Measurements from ENCODE around the gene MADD.

MADD gene

GRCh38 chr11:47318166-47318565, 48.2 kb downstream of the MADD start:
- Mint-ChIP-seq H3K36me3 (peaks cover 11% of the 10 kb centered on the region), H3K27ac (no peak overlapping the region), H3K4me1 (no peaks in the 10 kb centered on the region), H3K27me3 (no peaks in the 10 kb centered on the region), H3K4me3 (no peak overlapping the region), H3K9me3 (no peaks in the 10 kb centered on the region)

- H3K4me3 Mint-ChIP-seq: no peak overlapping the region
- H3K27me3 Mint-ChIP-seq: no peaks in the 10 kb centered on the region
- no peaks in the 10 kb centered on the region for H3K9me3 Mint-ChIP-seq
- H3K4me1 Mint-ChIP-seq: no peaks in the 10 kb centered on the region
- H3K36me3 Mint-ChIP-seq: peaks cover 12% of the 10 kb centered on the region
- no peak overlapping the region for H3K27ac Mint-ChIP-seq
Observed at GRCh38 chr11:47324520-47324919, 54.6 kb downstream of the MADD start.

- H3K27me3 Mint-ChIP-seq: no peaks in the 10 kb centered on the region
- no peaks in the 10 kb centered on the region for H3K4me1 Mint-ChIP-seq
- H3K36me3 Mint-ChIP-seq: peaks cover 12% of the 10 kb centered on the region
- peak overlapping the region; percentile 80 for H3K27ac Mint-ChIP-seq
- H3K9me3 Mint-ChIP-seq: no peaks in the 10 kb centered on the region
- H3K4me3 Mint-ChIP-seq: no peak overlapping the region
Observed at GRCh38 chr11:47325271-47326041, 55.5 kb downstream of the MADD start.

- no peaks in the 10 kb centered on the region for H3K9me3 Mint-ChIP-seq
- peak overlapping the region; percentile 19 for H3K27ac Mint-ChIP-seq
- no peak overlapping the region for H3K4me3 Mint-ChIP-seq
- peaks cover 12% of the 10 kb centered on the region for H3K36me3 Mint-ChIP-seq
- no peaks in the 10 kb centered on the region for H3K27me3 Mint-ChIP-seq
- no peaks in the 10 kb centered on the region for H3K4me1 Mint-ChIP-seq
Observed at GRCh38 chr11:47326198-47326597, 56.3 kb downstream of the MADD start.

- H3K27me3 Mint-ChIP-seq: no peaks in the 10 kb centered on the region
- no peaks in the 10 kb centered on the region for H3K4me1 Mint-ChIP-seq
- no peak overlapping the region for H3K27ac Mint-ChIP-seq
- H3K36me3 Mint-ChIP-seq: peaks cover 9% of the 10 kb centered on the region
- no peak overlapping the region for H3K4me3 Mint-ChIP-seq
- H3K9me3 Mint-ChIP-seq: no peaks in the 10 kb centered on the region
Observed at GRCh38 chr11:47327025-47327424, 57.1 kb downstream of the MADD start.

- no peak overlapping the region for H3K4me3 Mint-ChIP-seq
- H3K27ac Mint-ChIP-seq: peak overlapping the region; percentile 55
- H3K9me3 Mint-ChIP-seq: no peaks in the 10 kb centered on the region
- no peaks in the 10 kb centered on the region for H3K27me3 Mint-ChIP-seq
- H3K36me3 Mint-ChIP-seq: peaks cover 9% of the 10 kb centered on the region
- H3K4me1 Mint-ChIP-seq: no peaks in the 10 kb centered on the region
Observed at GRCh38 chr11:47327949-47328348, 58.0 kb downstream of the MADD start.

- Mint-ChIP-seq H3K27ac (no peak overlapping the region), H3K27me3 (no peaks in the 10 kb centered on the region), H3K4me3 (no peak overlapping the region)
Observed at GRCh38 chr11:47328449-47329390, 58.8 kb downstream of the MADD start.

GRCh38 chr11:47329431-47329986, 59.6 kb downstream of the MADD start:
- Mint-ChIP-seq H3K4me3 (no peak overlapping the region), H3K36me3 (peaks cover 9% of the 10 kb centered on the region), H3K9me3 (no peaks in the 10 kb centered on the region), H3K27me3 (no peaks in the 10 kb centered on the region), H3K27ac (no peak overlapping the region), H3K4me1 (no peaks in the 10 kb centered on the region)

More at GRCh38 chr11:47328449-47329390, 58.8 kb downstream of the MADD start:
- Mint-ChIP-seq H3K36me3 (peaks cover 9% of the 10 kb centered on the region), H3K4me1 (no peaks in the 10 kb centered on the region), H3K9me3 (no peaks in the 10 kb centered on the region)

- H3K4me1 Mint-ChIP-seq: no peaks in the 10 kb centered on the region
- no peaks in the 10 kb centered on the region for H3K27me3 Mint-ChIP-seq
- H3K4me3 Mint-ChIP-seq: no peak overlapping the region
- no peaks in the 10 kb centered on the region for H3K9me3 Mint-ChIP-seq
- H3K27ac Mint-ChIP-seq: no peak overlapping the region
- H3K36me3 Mint-ChIP-seq: peaks cover 4% of the 10 kb centered on the region
Observed at GRCh38 chr11:47329987-47330931, 60.3 kb downstream of the MADD start.

- Mint-ChIP-seq H3K27ac (peak overlapping the region; percentile 88), H3K4me1 (no peaks in the 10 kb centered on the region)
Observed at GRCh38 chr11:47331454-47332302, 61.7 kb downstream of the MADD start.

GRCh38 chr11:47332303-47332711, 62.4 kb downstream of the MADD start:
- Mint-ChIP-seq H3K27ac (no peak overlapping the region), H3K27me3 (no peaks in the 10 kb centered on the region), H3K9me3 (no peaks in the 10 kb centered on the region), H3K4me3 (no peak overlapping the region), H3K36me3 (no peaks in the 10 kb centered on the region), H3K4me1 (no peaks in the 10 kb centered on the region)

More at GRCh38 chr11:47331454-47332302, 61.7 kb downstream of the MADD start:
- Mint-ChIP-seq H3K27me3 (no peaks in the 10 kb centered on the region), H3K4me3 (no peak overlapping the region), H3K9me3 (no peaks in the 10 kb centered on the region), H3K36me3 (peaks cover under 1% of the 10 kb centered on the region)

GRCh38 chr11:47332791-47333525, 63.0 kb downstream of the MADD start:
- H3K9me3 Mint-ChIP-seq: no peaks in the 10 kb centered on the region
- H3K27ac Mint-ChIP-seq: no peak overlapping the region
- H3K4me1 Mint-ChIP-seq: no peaks in the 10 kb centered on the region
- no peak overlapping the region for H3K4me3 Mint-ChIP-seq
- H3K27me3 Mint-ChIP-seq: no peaks in the 10 kb centered on the region
- H3K36me3 Mint-ChIP-seq: no peaks in the 10 kb centered on the region

- Mint-ChIP-seq H3K27ac (no peak overlapping the region), H3K9me3 (no peaks in the 10 kb centered on the region), H3K36me3 (no peaks in the 10 kb centered on the region), H3K27me3 (no peaks in the 10 kb centered on the region), H3K4me1 (no peaks in the 10 kb centered on the region), H3K4me3 (no peak overlapping the region)
Observed at GRCh38 chr11:47333526-47333845, 63.6 kb downstream of the MADD start.
